ENCODE measurements around the gene CAPN5.
"Not testable (repeated sequence)": the region's sequence is repeated elsewhere in the genome, so short reads cannot be mapped to it uniquely, and the experiment has no call there.

Gene CAPN5

DNA sequence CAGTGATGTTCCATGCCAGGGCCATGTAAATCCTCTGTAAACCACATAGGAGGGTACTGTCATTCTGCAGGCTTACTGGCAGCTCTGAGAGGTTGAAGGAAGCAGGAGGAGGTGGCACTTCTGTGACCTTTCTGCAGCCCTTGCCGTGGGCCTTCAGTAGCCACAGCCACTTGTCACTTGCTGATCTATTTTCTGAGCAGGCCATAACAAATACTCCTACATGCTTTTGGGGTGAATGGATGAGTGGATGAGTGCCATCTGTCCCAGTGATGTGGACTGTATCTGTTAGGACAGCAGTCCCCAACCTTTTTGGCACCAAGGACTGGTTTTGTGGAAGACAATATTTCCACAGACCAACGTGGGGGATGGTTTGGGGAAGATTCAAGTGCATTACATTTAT, 22.4 kb upstream of the CAPN5 start:
- no peak for DNase-seq

DNA sequence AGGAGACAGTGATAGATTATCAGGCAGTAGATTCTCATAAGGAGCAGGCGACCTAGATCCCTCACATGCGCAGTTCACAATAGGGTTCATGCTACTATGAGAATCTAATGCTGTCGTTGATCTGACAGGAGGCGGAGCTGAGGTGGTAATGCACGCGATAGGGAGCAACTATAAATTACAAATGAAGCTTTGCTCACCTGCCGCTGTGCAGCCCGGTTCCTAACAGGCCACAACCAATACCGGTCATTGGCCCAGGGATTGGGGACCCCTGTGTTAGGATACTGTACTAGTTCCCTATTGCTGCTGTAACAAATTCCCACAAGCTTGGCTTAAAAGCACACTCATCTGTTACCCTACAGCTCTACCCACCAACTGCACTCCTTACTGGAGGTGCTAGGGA, 21.9 kb upstream of the CAPN5 start:
- no peak for DNase-seq

DNA sequence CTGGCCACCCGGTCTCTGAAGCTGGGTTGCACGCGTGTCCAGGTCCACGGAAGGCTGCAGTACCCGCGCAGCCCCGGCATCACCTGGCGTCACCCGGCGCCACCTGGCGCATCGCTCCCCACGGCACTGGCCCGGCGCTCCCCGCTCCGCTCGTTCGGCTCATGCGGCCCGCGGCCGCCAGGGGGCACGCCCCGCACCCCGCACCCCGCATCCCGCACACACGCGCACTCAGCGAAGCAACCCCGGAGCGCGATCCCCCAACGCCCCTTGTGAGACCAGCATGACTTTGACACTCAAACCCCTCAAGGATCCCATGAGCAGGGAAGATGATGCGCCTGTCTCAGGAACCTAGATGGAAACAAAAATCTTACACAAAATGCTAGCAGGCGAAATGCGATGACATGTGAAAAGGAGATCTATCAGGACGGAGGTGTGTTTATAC, 20.7 kb upstream of the CAPN5 start:
- peak; percentile 74 for DNase-seq

DNA sequence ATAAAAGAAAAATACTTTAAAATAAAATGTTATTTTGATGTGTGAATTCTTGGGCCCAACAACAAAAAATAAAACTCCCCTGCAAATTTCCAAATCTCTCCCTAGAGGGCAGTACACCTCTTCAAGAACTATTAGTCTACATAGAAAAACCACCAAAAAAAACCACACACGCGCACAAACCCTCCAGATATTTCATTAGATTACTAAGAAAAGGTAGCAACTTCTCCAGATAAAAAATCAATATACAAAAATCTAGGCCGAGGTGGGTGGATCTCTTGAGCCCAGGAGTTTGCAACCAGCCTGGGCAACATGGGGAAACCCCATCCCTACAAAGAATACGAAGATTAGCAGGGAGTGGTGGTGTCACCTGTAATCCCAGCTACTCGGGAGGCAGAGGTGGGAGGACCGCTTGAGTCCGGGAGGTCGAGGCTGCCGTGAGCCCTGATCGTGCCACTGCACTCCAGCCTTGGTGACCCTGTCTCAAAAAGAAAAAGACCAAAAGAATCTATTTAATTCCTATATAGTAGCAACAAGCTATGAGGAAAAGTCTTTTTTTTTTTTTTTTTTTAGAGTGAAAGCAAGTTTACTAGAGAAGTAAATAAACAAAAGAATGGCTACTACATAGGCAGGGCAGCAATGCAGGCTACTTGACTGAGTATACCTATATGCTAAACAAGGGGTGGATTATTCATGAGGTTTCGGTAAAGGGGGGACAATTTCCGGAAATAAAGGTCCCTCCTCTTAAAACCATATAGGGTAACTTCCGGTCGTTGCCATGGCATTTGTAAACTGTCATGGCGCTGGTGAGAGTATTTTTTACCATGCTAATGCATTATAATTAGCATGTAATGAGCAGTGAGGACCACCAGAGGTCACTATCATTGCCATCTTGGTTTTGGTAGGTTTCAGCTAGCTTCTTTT, 19.5 kb upstream of the CAPN5 start:
- peak; percentile 86 for DNase-seq

DNA sequence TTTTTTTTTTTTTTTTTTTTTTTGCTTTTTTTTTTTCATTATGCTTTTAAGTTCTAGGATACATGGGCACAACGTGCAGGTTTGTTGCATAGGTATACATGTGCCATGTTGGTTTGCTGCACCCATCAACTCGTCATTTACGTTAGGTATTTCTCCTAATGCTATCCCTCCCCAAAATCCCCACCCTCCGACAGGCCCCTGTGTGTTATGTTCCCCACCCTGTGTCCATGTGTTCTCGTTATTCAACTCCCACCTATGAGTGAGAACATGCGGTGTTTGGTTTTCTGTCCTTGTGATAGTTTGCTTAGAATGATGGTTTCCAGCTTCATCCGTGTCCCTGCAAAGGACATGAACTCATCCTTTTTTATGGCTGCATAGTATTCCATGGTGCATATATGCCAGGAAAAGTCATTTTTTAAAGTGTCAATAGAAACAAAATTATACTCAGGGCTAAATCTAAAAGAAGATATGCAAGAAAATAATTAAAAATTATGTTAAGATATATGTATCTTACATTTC, 18.8 kb upstream of the CAPN5 start:
- DNase-seq = not testable (repeated sequence)

DNA sequence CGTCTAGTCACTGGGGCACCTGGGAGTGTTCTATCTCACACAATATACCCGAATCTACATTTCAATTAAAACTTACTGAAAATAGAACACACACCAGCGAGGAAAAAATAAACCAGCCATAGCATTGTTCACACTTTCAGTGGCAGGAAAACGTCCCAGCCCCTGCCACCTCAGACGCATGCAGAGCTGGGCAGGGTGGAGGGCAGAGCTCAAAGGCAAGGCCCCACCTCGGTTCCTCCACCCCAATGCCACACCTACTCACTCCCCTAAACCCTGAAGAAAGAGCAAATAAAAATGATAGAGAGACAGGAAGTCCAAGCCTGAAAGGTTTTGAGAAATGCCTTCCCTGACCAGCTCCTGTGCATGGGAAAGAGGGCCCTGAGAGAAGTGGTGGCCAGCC, 17.7 kb upstream of the CAPN5 start:
- no peak for DNase-seq

DNA sequence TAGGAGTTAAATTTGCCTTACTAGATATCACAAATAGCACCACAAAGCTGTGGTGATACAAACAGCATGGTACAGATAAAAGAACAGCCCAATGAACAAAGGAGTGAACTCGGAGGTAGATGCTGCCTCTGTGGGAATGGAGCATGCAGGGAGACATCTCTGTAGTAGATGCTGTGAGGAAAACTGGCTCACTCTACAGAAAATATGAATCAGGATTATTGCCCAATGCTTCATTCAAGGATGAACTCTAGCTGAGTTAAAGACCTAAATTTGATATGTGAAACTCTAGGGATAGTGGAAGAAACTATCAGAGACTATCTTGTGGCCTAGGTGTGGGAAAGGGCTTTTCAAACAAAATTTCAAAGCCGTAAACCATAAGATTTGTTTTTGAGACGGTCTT, 15.3 kb upstream of the CAPN5 start:
- no peak for DNase-seq

DNA sequence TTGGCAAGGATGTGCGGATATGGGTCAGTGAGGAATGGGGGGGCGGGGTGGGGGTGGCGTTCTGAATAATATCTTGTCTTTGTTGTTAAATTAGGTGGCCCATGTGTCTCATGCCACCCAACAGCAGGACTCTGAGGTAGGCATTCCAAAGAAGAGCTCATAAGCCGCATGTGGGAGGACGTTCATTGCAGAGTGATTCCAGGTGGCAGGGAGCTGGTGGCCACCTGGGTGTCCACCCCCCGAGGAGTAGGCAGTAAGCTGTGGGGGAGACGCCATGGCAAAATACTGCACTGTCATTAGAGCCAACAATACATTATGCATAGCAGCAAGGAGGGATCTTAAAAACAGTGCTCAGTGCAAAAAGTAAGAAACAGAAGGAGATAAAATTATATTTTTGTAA, 14.3 kb upstream of the CAPN5 start:
- no peak for DNase-seq

DNA sequence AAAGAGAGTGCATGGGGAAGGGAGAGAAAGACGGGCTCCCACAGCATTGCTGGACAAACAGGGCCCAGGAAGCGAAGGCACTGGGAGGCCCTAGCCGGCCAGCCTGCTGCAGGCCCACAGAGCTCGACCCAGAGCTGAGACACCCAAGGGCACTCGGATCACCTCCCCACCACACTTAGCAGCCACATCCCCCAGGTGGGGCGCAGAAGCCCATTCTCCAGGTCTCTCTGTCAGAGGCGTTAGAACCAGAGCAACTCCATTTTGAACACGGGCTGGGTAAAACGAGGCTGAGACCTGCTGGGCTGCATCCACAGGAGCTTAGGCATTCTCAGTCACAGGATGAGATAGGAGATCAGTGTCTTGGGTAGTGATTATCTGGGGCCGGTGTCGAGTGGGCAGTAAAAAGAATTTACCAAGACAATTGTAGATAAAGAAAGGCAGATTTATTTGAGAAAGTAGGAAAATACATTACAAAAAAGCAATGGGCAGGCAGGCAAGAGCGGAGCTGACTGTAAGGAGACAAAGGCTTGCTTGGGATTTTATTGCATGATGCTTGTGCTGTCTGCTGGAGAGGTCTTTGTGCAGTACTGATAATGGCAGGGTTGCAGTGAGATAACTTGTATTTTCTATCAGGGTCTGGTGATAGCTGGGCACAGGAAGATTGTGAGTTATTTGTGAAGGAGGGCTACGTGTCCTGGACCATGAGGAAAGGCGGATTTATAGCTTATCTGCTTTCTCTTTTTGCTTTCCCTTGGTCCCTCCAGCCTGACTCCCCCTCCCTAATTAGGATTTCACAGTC, 13.4 kb upstream of the CAPN5 start:
- no peak for DNase-seq

DNA sequence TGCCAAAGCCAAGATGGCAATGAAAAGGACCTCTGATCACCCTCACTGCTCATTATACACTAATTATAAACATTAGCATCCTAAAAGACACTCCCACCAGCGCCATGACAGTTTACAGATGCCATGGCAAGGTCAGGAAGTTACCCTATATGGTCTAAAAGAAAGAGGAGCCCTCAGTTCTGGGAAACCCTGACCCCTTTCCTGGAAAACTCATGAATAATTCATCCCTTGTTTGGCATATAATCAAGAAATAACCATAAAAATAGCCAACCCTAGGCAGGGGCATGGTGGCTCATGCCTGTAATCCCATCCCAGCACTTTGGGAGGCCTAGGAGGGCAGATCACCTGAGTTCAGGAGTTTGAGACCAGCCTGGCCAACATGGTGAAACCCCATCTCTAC, 12.7 kb upstream of the CAPN5 start:
- no peak for DNase-seq

DNA sequence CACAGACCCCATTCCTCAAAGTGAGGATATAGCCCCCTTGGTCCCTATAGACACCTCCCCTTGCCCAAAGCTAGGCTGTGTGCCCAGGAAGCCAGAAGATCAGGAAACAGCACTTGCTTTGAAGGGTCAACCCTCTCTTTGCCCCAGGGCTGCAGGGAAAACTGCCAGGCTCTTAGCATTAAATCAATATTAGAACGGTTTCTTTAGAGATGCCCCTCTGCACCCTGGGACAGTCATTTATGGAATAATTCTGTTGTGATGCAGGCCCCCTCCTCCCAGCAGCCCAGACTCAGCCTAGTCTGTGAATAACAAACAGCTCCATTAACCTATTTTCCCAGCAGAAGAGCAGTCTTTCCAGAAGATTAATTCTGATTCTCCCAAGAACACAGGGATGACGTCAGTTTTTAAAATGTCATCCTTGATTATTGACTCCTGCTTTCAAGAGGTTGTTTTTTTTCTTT, 11.6 kb upstream of the CAPN5 start:
- DNase-seq = no peak

DNA sequence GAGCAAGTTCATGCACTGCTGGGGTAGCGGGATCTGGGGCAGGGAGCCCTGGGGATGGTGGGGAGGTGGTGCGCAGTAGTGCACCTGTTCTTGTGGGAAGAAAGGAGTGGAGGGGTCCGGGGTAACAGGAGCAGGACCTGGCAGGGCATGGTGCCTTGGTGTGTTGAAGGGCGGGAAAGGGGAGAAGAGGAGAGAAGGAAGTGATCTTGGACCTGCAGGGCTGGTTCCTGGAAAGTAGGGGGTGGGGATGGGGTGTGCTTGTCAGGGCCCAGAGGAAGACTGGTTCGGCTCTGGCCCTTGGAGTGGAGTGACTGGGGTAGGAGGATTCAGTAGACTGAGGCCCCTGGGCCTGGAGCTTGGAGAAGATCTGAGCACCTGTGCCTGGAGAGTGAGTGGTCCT, 10.9 kb upstream of the CAPN5 start:
- DNase-seq = no peak

DNA sequence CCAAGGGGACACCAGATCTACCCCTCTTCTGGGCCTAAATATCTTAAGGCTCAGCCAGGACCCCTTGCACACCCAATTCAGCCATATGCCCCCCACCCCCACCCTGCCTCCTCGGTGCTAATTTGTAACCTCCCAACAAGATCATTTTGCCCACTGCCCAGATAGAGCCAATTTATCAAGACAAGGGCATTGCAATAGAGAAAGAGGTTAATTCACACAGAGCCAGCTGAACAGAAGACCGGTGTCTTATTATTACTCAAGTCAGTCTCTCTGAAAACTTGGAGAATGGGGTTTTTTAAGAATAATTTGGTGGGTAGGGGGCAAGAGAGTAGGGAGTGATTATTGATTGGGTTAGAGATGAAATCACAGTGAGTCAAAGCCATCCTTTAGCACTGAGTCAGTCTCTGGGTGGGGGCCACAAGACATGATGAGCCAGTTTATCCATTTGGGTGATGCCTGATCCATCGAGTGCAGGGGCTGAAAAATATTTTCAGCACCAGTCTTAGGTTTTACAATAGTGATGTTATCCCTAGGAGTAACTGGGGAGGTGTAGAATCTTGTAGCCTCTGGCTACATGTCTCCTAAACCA, 9.9 kb upstream of the CAPN5 start:
- DNase-seq = no peak

DNA sequence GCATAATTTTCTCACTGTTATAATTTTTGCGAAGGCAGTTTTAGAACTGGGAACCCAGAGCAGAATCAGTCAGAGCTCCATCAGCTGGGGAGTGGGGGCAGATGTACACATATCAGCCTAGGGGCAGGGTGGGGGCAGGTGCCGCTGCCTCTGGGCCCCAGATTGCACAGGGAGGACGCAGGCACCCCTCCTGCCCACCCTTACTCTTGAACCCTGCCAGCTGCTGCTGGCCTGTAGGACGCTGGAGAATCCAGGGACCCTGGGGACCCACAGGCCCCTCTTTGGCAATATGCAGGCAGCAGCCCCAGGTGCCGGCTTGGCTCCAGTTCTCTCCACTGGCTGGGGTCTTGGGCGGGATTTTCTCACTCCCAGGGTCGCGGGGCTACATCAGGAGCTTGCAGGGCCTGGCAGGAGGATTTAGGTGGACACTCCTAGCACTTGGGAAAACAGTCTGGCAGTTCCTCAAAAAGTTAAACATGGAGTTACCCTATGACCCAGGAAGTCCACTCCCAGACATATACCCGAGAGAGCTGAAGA, 8.8 kb upstream of the CAPN5 start:
- no peak for DNase-seq

DNA sequence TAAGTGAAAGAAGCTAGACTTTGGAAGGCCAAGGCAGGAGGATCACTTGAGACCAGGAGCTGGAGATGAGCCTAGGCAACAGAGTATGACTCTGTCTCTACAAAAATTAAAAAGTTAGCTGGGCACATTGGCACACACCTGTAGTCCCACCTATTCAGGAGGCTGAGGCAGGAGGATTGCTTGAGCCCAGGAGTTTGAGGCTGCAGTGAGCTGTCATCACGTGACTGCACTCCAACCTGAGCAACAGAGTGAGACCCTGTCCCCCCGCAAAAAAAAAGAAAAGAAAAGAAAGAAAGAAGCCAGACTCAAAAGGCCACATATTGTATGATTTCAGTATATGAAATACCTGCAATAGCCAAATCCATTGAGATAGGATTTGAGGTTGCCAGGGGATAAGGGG, 7.9 kb upstream of the CAPN5 start:
- DNase-seq = no peak

DNA sequence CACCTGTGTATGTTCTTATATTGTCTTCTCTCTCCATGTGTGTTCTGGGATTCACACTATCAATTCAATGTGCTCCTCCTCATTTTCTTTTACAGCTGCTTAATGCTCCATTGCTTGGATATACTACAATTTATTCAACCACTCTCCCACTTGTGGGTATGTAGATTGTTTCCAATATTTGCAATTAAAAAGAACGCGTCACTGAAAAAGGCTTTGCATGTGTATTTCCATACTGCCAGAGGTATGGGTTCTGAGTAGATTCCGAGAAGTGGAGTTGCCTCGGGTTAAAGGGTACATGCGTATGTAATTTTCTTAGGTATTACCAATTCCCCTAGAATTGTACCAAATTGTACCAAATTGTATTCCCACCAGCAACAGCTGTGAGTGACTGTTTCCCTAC, 7.0 kb upstream of the CAPN5 start:
- DNase-seq = no peak

DNA sequence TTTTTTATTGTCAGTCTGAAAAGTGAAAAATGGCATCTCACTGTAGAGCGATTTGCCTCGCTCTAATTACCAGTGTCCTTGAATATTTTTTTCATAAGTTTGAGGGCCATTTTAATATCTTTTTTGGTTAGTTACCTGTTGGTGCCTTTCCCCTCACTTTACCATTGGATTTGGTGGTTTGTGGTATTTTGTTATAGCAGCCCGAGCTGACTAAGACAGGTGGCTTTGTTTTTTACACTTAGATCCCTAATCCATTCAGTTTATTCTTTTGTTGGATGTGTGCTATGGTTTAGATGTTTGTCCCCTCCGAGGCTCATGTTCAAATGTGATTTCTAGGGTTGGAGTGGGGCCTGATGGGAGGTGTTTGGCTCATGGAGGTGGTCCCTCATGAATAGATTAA, 6.5 kb upstream of the CAPN5 start:
- DNase-seq = no peak

DNA sequence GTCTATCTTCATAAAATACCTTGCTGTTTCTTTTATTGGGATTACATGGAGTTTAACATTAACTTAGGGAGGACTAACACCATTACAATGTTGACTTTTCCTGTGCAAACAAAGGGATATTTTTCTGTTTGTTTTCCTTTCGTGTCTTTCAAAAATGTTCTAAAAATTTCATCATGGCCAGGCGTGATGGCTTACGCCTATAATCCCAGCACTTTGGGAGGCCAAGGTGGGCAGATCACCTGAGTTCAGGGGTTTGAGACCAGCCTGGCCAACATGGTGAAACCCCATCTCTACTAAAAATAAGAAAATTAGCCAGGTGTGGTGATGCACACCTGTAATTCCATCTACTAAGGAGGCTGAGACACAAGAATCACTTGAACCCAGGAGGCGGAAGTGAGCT, 5.5 kb upstream of the CAPN5 start:
- DNase-seq = not testable (repeated sequence)

DNA sequence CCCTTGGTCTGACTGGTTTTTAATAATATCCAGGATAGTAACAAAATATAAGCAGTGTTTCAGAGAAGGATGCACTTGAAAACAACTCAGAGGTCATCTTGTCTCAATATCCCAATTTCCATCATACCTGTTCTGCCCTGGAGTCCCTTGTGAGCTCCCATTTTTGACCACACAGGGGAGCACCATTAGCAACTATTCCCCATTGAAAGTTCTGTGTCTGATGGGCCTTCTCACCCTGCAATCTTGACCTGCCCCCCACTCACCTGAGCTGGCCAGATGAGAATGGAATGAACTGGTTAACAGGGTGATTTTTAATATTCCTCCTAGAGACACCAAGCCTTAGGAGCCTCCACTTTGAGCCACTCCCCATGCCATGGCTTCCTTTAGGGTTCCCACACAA, 3.8 kb upstream of the CAPN5 start:
- no peak for DNase-seq

DNA sequence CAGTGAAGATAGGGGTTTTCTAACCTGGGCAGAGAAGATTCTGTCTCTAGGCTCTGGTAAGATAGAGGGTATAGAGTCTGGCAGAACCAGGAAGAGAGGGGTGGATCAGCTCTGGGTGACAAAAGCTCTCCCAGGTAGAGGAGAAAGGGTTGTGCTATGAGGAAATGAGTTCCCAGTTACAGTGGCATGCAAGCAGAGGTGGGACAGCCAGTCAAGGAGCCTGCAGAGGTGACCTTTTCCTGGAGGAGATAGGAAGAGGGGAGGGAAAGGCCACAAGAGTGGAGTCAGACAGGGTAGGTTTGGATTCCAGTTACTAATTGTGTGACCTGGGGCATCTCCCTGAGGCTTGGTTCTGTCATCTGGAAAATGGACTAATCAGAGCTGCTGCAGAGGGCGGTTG, 3.4 kb upstream of the CAPN5 start:
- DNase-seq = no peak

DNA sequence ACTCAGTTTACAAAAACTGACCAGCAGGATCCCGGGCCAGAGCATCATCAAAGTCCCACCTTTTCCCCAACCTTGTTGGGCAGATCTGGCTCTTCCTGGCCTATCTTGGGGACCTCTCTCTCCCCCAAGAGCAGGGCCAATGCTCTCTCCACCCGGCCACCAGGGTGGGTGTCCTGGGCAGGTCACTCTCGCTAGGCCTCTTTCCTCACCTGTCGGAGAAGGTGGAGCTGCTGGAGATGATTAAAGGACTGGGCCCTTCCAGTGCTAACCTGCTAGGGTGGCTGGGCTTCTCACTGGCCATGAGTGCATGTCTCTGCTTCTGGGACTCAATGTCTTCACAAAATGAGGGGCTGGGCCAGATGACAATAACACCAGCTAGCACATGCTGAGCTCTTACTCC, 2.9 kb upstream of the CAPN5 start:
- DNase-seq = no peak

DNA sequence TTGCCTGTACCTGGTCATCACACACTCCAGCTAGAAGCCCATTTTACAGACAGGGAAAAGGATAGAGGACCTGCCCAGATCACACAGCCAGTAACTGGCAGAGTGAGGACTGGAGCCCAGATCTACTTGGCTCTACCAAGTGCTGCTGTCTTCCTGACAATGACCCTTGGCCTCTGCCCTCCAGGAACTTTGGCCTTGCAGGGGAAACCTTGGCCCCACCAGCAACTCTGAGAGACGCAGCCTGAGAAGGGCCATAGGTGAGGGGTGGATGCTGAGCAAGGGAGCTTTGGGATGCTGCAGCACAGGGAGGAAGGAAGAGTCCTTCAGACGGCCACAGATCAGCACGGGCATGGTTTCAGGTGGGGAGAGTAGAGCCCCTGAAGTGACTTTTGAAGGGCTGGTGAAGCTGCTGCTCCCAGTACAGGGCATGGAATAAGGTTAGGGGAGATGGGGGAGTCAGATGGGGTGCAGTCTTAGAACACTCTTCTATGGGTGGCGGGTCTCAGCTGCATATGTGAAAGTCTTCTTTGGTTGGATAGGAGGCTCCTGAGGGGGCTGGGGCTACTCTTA, 2.0 kb upstream of the CAPN5 start:
- DNase-seq = no peak

DNA sequence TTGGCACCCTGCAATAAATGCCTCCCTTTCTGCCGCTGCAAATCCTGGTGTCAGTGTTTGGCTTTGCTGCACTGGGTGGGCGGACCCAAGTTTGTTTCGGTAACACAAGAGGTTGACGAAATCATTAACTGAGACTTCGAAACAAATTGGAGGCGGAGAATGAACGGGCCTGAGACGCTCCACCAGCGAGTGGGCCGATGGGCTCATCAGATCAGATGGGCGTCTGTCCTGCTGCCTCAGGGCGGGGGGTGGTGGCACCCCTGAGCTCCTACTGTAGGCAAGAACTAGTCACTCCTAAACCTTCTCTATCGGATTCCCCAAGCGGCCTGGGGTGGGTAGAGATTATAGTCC, 918 bp upstream of the CAPN5 start:
- DNase-seq = no peak
